Posterior cingulate gyrus (tissue), 11 donors: ENCODE results near the gene ABCB6.
"Not testable (repeated sequence)": the region's sequence is repeated elsewhere in the genome, so short reads cannot be mapped to it uniquely, and the experiment has no call there.

ENCODE experiments used
- DNase-seq, 10 donors: peaks; one replicate each; pipeline versions ENCODE4 v3.0.0 to v3.0.0-alpha.2; 2020 to 2021; ENCODE audit warnings: mixed read lengths in 3 of 10
- intact Hi-C: fragments of 100-400 bp; cut with DNase I; formaldehyde crosslinking; loops from one replicate; pipeline ENCODE4 v1.15.1; 2023

The ABCB6 gene

GRCh38 chr2:219218732-219219701 lies at the start of gene ABCB6:
Gene ABCB6 (minus strand): TSS chr2:219218958. CDS start chr2:219218673, 285 bp downstream.
- intact Hi-C loops: loop anchor here (1.0 kb wide), 1 partner anchor 26 kb away; the partner anchor contains the start of genes GLB1L and STK16
- peak; percentile 96 to 100 (median 98) for DNase-seq

GRCh38 chr2:219268294-219268693 lies 49.5 kb upstream of the ABCB6 start:
- intact Hi-C loops: no loop called here
- DNase-seq: peak in 1 of 10 donors; percentile 0

DNA sequence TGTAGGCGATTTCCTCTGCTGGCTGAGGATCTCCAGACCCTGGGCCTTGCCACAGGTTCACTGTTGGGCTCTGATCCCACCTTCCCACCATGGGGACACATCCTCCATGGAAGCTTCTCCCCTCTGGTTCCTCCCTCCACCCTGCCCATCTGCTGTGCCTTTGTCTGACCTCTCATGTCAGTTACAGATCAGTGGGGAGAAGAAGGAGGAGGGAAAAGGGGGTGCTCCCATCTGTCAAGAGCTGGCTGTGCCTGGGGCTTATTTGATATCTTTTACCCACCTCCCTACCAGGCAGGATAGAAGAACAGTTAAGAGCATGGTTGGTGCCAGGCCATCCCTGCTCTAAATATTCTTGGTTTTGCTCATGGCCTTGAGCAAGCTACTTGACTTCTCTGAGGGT lies 48.1 kb upstream of the ABCB6 start:
- peak in 2 of 10 donors; percentile 4 to 14 for DNase-seq
- intact Hi-C loops: no loop called here

GRCh38 chr2:219266232-219266631 lies 47.5 kb upstream of the ABCB6 start:
- peak in 2 of 10 donors; percentile 49 to 57 for DNase-seq
- intact Hi-C loops: no loop called here

DNA sequence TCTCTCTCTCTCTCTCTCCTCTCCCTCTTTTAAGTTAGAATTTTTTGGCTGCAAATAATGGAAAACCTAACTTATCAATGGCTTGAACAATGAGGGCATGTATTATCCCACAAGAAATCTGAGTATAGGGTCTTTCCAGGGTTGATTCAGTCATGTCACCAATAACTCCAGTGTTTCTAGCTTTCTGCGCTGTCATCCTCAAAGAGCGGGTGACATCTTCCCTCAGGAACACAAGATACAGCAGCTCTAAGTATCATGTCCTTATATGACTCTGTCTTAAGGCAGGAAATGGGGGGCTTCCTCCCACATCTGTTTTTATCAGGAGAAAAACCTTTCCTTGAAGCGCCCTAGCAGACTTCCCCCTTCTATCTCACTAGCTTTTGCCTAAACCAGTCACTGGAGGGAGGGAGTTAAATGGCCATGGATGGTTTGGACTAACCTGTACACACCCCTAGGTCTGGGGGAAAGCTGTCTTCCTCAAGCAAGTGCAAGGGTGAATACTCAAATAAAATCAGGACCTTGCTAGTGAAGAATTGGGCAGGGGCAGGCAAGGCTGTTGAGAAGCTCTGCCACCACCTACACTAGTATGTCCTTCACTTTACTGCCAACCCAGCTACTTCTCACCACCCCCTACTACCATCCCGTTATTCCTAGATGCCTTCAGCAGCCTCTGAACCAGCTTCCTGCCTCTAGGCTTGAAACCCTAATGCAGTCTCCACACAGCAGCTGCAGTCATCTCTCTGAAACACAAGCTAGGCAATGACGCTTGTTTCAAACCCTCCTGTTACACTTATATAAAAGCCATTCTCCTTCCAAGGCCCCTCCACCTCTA lies 42.5 kb upstream of the ABCB6 start:
- intact Hi-C loops: no loop called here
- DNase-seq: peak in 1 of 10 donors; percentile 9

DNA sequence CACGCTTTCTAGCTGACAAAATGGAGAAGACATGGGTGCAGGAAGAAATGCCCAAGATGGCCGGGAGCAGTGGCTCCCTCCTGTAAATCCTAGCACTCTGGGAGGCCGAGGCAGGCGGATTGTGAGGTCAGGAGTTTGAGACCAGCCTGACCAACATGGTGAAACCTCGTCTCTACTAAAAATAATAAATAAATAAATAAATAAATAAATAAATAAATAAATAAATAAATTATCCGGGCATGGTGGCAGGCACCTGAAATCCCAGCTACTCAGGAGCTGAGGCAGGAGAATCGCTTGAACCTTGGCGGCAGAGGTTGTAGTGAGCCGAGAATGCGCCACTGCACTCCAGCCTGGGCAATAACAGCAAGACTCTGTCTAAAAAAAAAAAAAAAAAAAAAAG lies 40.2 kb upstream of the ABCB6 start:
- DNase-seq, intact Hi-C loops: not testable (repeated sequence)

DNA sequence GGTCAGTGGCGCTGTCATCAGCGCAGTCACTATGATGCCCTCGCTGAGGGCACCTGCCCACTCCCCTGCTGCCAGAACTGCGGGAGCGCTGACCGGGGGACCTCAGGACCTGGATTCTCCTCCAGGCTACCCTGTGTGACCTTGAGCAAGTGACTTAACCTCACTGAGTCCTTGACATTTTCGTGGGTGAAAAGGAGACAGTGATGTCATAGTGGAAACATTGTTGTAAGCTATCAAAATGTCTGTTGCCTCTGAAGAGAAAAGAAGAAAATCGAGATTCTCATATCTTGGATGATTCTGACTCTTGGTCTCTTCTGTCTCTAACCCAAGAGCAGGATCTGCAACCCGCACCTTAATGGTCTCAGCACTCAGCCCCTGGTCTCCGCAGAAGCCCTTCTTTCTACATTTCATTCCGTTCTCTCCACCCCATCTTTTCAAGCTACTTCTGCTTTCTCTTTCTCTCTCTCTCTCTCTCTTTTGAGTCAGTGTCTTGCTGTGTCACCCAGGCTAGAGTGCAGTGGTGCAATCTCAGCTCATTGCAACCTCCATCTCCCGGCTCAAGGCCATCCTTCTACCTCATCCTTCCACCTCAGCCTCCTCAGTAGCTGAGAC lies 35.9 kb upstream of the ABCB6 start:
- no peak for DNase-seq
- intact Hi-C loops: no loop called here

GRCh38 chr2:219253753-219254589 lies 35.2 kb upstream of the ABCB6 start, which contains the start of gene TUBA4A:
Gene TUBA4A (minus strand): TSS chr2:219253918. CDS start chr2:219253858, 60 bp downstream.
- intact Hi-C loops: no loop called here
- peak; percentile 70 to 98 (median 88) for DNase-seq

DNA sequence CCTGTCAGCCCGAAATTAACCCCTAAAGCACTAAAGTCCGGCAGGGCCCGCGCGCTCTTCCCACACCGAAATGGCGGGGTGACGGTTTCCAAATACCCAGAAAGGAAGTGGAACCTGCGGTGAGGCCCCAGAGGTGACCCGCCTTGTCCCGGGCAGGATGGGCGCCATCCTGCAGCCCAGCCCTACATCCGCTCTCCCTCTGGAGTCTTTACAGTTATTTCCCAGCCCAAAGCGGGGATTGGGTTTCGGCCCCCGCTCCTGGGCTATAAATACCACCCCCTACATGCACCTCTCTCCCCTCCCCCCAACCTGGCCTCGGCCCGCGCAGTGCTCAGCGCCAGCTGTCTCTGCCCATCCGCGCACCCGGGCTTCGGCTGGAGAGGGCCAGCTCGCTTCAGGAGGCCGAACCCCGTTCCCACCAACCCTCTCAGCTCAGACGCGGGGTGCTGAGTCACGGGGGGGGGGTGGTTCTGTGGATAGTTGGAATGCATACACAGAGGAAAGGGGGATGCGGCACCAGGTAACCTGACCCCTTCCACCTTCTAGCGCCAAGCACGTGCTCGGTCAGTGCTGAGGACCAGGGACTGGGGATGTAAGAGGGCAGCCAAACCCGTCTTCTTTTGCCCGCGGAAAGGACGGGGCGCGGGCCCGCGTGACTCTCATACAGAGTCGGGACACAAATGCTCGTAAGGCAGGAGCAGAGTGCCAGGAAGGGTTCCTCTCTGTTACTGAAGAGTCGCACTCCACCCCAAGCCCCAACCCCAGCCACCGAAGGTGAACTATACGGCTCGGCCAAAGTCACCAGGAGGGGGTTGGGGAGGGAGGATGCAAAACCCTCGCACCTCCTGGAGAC lies 34.4 kb upstream of the ABCB6 start, which contains the start of gene TUBA4B:
Gene TUBA4B, plus strand, starts transcription at position 344 of the 853 bp plus-strand sequence. Its CDS starts 165 bp downstream, at position 509.
- intact Hi-C loops: no loop called here
- peak in 6 of 10 donors; percentile 27 to 89 (median 40) for DNase-seq

DNA sequence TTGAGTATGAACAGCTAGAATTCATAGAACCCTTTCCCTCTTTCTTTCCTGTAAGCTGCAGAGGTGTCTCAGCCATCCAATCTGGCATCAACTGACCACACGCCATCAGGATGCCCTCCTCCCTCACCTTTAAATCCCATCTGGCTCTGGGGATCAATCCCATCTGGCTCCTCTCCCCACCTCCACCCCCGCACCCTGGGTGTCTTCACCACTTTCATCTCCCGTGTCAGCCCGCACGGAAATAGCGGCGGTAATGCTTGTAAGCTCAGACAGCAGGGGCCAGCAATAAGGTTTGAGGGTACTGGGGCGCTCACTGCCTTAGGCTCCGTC lies 33.8 kb upstream of the ABCB6 start:
- intact Hi-C loops: no loop called here

DNA sequence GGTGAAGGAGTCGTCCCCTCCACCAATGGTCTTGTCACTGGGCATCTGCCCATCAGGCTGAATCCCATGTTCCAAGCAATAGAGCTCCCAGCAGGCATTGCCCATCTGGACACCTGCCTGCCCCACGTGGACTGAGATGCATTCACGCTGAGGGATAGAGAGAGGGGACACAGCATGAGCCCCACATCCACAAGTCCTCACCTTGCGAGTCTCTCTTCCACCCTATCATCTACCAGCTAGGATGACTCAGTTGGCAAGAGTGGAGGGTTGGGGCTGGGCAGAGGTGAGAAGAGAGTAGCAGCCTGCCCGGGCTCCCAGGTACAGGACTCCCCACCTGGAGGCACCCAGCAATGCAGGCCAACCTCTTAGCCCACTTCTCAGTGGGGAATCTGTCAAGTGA lies 33.3 kb upstream of the ABCB6 start:
- peak in 1 of 10 donors; percentile 32 for DNase-seq
- intact Hi-C loops: no loop called here

More for the DNA sequence above, 33.8 kb upstream of the ABCB6 start:
- peak in 1 of 10 donors; percentile 74 for DNase-seq

DNA sequence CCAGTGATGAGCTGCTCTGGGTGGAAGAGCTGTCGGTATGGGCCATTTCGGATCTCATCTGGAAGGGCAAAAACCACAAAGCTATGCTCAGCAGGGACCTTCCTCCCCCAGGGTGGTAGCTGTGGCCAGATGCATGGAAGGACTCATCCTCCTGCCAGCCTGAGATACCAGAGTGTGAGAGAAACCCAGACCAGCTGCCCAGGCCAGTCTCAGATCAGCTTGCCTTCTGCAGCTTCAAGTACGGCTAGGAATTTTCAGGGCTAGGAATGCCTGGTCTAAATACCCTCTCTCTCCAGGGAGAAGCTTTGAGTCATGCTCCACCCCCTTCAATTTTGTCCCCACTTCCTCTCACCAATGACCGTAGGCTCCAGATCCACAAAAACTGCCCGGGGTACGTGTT lies 32.9 kb upstream of the ABCB6 start:
- intact Hi-C loops: no loop called here
- no peak for DNase-seq

DNA sequence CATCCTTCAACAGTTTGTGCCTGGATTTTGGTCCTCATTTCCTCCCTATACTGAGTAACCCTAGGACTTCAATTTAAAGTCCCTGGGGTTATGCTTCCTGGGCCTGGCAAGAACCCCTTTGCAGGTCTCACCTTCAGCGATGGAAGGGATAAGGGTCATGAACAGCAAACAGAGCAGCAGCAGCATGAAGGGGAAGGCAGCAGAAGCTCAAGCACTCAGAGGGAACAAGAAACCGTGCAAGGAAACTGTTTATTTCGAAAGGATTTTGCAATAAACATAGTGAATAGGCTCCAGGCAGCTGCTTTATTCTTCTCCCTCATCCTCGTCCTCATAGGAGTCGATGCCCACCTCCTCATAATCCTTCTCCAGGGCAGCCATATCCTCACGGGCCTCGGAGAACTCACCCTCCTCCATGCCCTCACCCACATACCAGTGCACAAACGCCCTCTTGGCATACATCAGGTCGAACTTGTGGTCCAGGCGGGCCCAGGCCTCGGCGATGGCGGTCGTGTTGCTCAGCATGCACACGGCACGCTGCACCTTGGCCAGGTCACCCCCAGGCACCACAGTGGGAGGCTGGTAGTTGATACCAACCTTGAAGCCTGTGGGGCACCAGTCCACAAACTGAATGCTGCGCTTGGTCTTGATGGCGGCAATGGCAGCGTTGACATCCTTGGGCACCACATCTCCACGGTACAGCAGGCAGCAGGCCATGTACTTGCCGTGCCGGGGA lies 31.5 kb upstream of the ABCB6 start:
- no peak for DNase-seq
- intact Hi-C loops: no loop called here

DNA sequence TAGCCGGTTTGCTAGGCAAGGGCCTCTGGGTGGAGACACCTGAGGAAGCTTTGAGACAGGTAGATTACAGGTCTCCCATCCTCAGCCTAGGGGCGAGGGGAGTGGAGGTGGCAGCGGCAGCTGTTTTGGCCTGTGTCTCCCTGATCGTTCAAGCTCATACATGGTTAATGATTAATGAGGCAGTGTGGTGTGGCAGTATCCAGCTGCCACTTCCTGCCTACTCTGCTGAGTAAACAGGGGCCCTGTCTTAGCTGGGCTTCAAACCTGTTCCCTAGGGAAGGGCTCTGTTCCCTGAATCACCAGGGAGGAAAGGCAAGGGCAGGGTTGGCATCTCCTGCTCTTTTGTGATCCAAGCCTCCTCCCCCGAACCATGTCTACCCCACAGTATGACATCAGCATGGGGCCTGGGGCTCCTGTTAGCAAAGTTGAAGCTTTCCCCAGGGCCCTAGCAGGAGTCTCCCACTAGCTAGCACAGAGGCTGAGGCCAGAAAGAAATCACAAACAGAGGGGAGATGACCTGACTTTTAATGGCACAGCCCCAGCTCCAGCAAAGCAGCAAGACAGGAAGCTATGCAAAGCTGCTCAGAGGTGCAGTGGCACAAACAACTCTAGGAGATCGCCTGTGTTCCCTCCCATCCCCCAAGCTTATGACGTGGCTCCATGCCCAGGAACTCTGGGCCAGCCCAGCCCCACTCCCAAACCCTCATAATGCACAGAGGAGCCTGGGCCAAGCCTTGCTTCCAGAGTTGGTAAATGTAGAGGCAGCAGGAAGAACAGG lies 30.6 kb upstream of the ABCB6 start:
- DNase-seq: peak in 9 of 10 donors; percentile 45 to 93 (median 63)
- intact Hi-C loops: no loop called here

GRCh38 chr2:219248845-219249202 lies 30.1 kb upstream of the ABCB6 start:
- no peak for DNase-seq
- intact Hi-C loops: no loop called here

- intact Hi-C loops: no loop called here
- DNase-seq: no peak
Observed at GRCh38 chr2:219247678-219248642, 29.2 kb upstream of the ABCB6 start.
